ENCODE data around the gene DTX2. TPM values are rescaled to one million over a fixed set of nuclear protein-coding genes. Genes with fewer than 3 reads are reported as not detected.
"Not testable (repeated sequence)": the region's sequence is repeated elsewhere in the genome, so short reads cannot be mapped to it uniquely, and the experiment has no call there.

The DTX2 gene
- total RNA-seq, 4 donors from 2014 or later: 18.1 to 35.2 (median 25.3) TPM

DNA sequence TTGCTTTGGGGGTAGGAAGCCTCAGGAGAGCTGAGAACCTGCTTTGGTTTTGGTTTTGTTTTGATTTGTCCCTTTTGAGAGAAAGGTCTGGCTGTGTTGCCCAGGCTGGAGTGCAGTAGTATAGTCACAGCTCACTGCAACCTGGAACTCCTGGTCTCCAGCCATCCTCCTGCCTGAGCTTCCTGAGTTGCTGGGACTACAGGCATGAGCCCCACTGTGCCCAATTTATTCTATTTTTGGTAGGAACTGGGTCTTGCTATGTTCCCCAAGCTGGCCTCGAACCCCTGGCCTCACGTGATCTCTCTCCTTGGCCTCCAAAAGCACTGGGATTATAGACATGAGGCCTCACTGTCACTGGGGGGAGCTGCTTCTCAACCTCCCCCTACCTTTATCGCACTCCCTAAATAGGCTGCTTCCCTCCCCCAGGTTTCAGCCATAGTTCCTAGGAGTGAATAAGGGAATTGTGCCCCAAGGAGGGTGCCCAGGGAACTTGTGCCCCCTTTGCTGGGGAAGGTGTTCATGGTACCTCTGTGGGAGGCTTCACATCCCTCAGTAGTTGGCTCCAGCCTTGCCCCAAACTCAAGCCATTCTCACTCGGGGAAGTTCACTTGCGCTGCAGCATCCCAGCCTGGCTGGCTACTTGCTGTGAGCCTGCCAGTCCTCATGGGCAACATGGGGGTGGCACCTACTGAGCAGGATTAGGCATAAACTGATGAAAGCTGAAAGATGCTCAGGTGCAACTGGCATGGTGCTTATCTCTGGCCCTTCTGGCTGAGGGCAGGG, 18.7 kb upstream of the DTX2 start:
- DNase-seq (ENCODE audit: extremely low spot score): peak; percentile 64
- H3K36me3 ChIP-seq; intact Hi-C loops (cut with DNase I); H3K27me3 ChIP-seq; H3K4me3 ChIP-seq; H3K27ac ChIP-seq (replicated peaks in 1 of 4); H3K9me3 ChIP-seq; H3K4me1 ChIP-seq: not testable (repeated sequence)
- WGBS: no CpG with 5 or more reads among the region's 5 CpGs

- H3K27ac ChIP-seq (replicated peaks in 1 of 4); H3K4me1 ChIP-seq; H3K4me3 ChIP-seq; DNase-seq (ENCODE audit: extremely low spot score); intact Hi-C loops (cut with DNase I); H3K27me3 ChIP-seq; H3K36me3 ChIP-seq; H3K9me3 ChIP-seq: not testable (repeated sequence)
- WGBS: 84% methylated on average over 5 of the region's 12 CpGs
These were observed 17.7 kb upstream of the DTX2 start for GRCh38 chr7:76443846-76444245.

GRCh38 chr7:76445577-76446008, 15.9 kb upstream of the DTX2 start:
- H3K4me3 ChIP-seq; H3K4me1 ChIP-seq; H3K36me3 ChIP-seq; H3K27me3 ChIP-seq; H3K9me3 ChIP-seq; intact Hi-C loops (cut with DNase I): not testable (repeated sequence)
- DNase-seq (ENCODE audit: extremely low spot score): peak; percentile 89
- 0% methylated on average over 4 of the region's 5 CpGs for WGBS
- peak overlapping the region; percentile 38 to 59 (median 54) for H3K27ac ChIP-seq (replicated peaks in 1 of 4)

GRCh38 chr7:76457017-76457416, 4.5 kb upstream of the DTX2 start:
- no CpG with 5 or more reads among the region's 4 CpGs for WGBS
- intact Hi-C loops (cut with DNase I); H3K9me3 ChIP-seq; DNase-seq (ENCODE audit: extremely low spot score); H3K36me3 ChIP-seq; H3K27me3 ChIP-seq; H3K4me3 ChIP-seq; H3K4me1 ChIP-seq; H3K27ac ChIP-seq (replicated peaks in 1 of 4): not testable (repeated sequence)

- H3K36me3 ChIP-seq; H3K27me3 ChIP-seq; H3K4me1 ChIP-seq; DNase-seq (ENCODE audit: extremely low spot score); H3K4me3 ChIP-seq; intact Hi-C loops (cut with DNase I); H3K27ac ChIP-seq (replicated peaks in 1 of 4); H3K9me3 ChIP-seq: not testable (repeated sequence)
- 45% methylated on average over 2 of the region's 4 CpGs for whole genome bisulfite sequencing
These were observed 3.0 kb upstream of the DTX2 start for GRCh38 chr7:76458504-76458903.

DNA sequence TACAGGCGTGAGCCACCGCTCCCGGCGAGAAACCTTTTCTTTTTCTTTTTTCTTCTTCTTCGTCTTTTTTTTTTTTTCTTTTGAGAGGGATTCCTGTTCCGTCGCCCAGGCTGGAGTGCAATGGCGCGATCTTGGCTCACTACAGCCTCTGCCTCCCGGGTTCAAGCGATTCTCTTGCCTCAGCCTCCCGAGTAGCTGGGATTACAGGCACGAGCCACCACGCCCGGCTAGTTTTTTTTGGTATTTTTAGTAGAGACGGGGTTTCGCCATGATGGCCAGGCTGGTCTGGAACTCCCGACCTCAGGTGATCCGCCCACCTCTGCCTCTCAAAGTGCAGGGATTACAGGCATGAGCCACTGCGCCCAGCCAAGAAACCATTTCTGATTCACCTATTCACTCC, 742 bp upstream of the DTX2 start:
- DNase-seq (ENCODE audit: extremely low spot score); H3K4me3 ChIP-seq; H3K27ac ChIP-seq (replicated peaks in 1 of 4); H3K27me3 ChIP-seq; H3K36me3 ChIP-seq; intact Hi-C loops (cut with DNase I); H3K9me3 ChIP-seq: not testable (repeated sequence)
- 89% methylated on average over 14 of the region's 20 CpGs for WGBS
- H3K4me1 ChIP-seq: peaks cover 0 to 14% (median 4%) of the 10 kb centered on the region in 4 donors

- intact Hi-C loops (cut with DNase I); H3K4me3 ChIP-seq: not testable (repeated sequence)
These were observed 868 bp downstream of the DTX2 start for GRCh38 chr7:76462271-76462882.

GRCh38 chr7:76464959-76465358, 3.5 kb downstream of the DTX2 start:
- Histone ChIP-seq H3K4me1 (peaks cover 10 to 26% (median 15%) of the 10 kb centered on the region in 4 donors), H3K27ac (replicated peaks in 1 of 4) (peak overlapping the region in 1 of 4 donors; percentile 55)
- 100% methylated on average over 3 of the region's 5 CpGs for WGBS
- H3K9me3 ChIP-seq; H3K36me3 ChIP-seq; DNase-seq (ENCODE audit: extremely low spot score); H3K27me3 ChIP-seq; intact Hi-C loops (cut with DNase I); H3K4me3 ChIP-seq: not testable (repeated sequence)

More at GRCh38 chr7:76462271-76462882, 868 bp downstream of the DTX2 start:
- not testable (repeated sequence) for H3K27me3 ChIP-seq; DNase-seq (ENCODE audit: extremely low spot score); H3K27ac ChIP-seq (replicated peaks in 1 of 4); H3K9me3 ChIP-seq; H3K36me3 ChIP-seq
- WGBS: no CpG with 5 or more reads among the region's 17 CpGs
- H3K4me1 ChIP-seq: peaks cover 6 to 21% (median 10%) of the 10 kb centered on the region in 4 donors

DNA sequence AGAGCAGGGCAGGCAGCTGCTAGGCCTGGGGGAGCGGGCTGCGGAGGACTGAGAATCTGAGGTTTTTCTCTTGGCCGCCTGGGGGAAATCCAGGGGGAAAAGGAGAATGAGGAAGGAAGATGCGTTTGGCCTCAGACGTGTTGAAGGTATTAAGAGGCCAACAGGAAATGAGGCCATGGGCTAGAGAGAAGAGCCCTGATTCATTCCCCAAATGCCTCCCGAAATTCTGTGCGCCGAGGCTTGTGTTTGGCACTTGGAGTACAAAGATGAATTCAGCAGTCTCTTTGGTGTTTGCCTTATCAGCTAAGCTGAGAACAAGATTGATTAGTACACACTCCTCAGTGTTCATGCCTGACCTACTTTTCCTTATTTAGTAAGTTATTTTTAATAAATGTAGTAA, 4.4 kb downstream of the DTX2 start:
- Histone ChIP-seq H3K4me1 (peaks cover 10 to 26% (median 15%) of the 10 kb centered on the region in 4 donors), H3K36me3 (peaks cover 0 to 10% (median 0%) of the 10 kb centered on the region in 4 donors), H3K27ac (replicated peaks in 1 of 4) (peak overlapping the region in 2 of 4 donors; percentile 58 to 60)
- H3K9me3 ChIP-seq; H3K4me3 ChIP-seq; DNase-seq (ENCODE audit: extremely low spot score); intact Hi-C loops (cut with DNase I); H3K27me3 ChIP-seq: not testable (repeated sequence)
- WGBS: no CpG with 5 or more reads among the region's 8 CpGs

DNA sequence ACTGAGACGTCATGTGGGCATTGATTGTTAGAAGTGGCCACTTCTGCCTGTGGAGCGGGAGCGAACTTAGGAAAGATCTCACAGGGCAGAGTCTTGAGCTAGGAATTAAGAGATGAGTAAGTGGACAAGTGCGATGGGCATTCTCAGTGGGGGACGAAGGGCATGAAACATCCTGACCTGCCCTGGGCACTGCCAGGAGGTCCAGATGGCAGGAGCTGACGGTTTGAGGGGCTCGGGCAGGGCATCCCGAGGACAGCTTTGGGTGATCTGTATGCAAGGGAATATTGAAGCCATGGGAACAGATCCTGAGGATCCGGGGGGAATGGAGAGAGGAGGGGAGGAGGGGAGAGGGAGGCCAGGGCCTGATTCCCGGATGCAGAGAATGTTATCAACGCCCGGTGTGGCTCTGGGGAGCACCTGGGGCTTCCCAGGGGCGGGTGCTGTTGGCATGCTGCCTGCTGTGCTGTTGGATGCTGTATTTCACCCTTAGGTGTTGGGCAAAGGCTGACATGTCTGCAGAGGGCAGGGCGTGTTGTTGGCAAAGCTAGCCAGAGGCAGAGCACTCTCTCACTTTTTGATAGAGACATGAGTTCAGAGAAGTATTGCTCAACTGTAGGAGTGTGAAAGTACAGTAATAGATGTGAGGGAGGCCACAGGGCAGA, 6.4 kb downstream of the DTX2 start:
- intact Hi-C loops (cut with DNase I): not testable (repeated sequence)
- H3K27ac ChIP-seq (replicated peaks in 1 of 4): peak overlapping the region; percentile 53 to 81 (median 70)

GRCh38 chr7:76471556-76472221, 10.2 kb downstream of the DTX2 start:
- WGBS: 79% methylated on average over 7 of the region's 10 CpGs
- DNase-seq (ENCODE audit: extremely low spot score); H3K27me3 ChIP-seq; H3K9me3 ChIP-seq; intact Hi-C loops (cut with DNase I); H3K4me1 ChIP-seq; H3K27ac ChIP-seq (replicated peaks in 1 of 4); H3K4me3 ChIP-seq: not testable (repeated sequence)
- H3K36me3 ChIP-seq: peaks cover 0 to 15% (median 5%) of the 10 kb centered on the region in 4 donors

More for the DNA sequence above, 6.4 kb downstream of the DTX2 start:
- not testable (repeated sequence) for H3K4me3 ChIP-seq; H3K9me3 ChIP-seq; DNase-seq (ENCODE audit: extremely low spot score); H3K27me3 ChIP-seq
- WGBS: 74% methylated on average over 10 of the region's 14 CpGs
- Histone ChIP-seq H3K4me1 (peaks cover 10 to 26% (median 15%) of the 10 kb centered on the region in 4 donors), H3K36me3 (peaks cover 0 to 22% (median 5%) of the 10 kb centered on the region in 4 donors)

DNA sequence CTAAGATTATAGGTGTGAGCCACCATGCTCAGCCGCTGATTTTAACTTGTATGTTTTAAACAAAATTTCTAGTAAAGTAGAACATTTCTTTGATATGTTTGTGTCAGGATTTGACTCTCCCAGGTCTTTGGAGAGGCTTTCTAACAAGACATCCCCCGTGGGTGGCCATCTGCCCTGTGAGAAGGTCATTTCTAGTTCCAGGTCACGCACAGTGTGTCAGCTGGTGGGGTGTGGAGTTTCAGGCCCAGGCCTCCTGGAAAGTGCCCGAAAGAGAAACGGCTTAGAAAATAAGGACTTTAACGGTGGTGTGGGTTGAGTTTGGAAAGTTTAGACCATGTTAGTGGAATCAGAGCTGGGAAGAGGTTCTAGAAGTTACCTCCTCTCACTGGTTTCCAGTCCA, 11.6 kb downstream of the DTX2 start:
- H3K4me3 ChIP-seq; H3K9me3 ChIP-seq; intact Hi-C loops (cut with DNase I); DNase-seq (ENCODE audit: extremely low spot score); H3K27me3 ChIP-seq; H3K4me1 ChIP-seq; H3K27ac ChIP-seq (replicated peaks in 1 of 4): not testable (repeated sequence)
- WGBS: no CpG with 5 or more reads among the region's 6 CpGs
- H3K36me3 ChIP-seq: peaks cover 0 to 12% (median 5%) of the 10 kb centered on the region in 4 donors

Measured in esophagus muscularis mucosa (tissue), 4 donors.